GM23248 (cell line): ENCODE data around the gene SNX27.

Experiments
- EZH2 ChIP-seq: fragments of 200-600 bp; sonication (generic); IDR thresholded peaks from 2 replicates; pipeline ENCODE4 v1.6.1; 2018; ENCODE audit warnings: antibody characterized with exemption, mild to moderate bottlenecking; ENCODE audit not compliant: insufficient read depth, poor library complexity, severe bottlenecking
- EZH2phosphoT487 ChIP-seq: fragments of 200-600 bp; sonication (generic); IDR thresholded peaks from 2 replicates; pipeline ENCODE4 v1.6.1; 2018; ENCODE audit warnings: antibody characterized with exemption, moderate library complexity, mild to moderate bottlenecking, low read depth; ENCODE audit not compliant: insufficient read depth

GRCh38 chr1:151581451-151581850, 30.4 kb upstream of the SNX27 start:
- TF ChIP-seq EZH2 (no peak), EZH2phosphoT487 (no peak)
